ENCODE data around the gene KRT6B.

DNA sequence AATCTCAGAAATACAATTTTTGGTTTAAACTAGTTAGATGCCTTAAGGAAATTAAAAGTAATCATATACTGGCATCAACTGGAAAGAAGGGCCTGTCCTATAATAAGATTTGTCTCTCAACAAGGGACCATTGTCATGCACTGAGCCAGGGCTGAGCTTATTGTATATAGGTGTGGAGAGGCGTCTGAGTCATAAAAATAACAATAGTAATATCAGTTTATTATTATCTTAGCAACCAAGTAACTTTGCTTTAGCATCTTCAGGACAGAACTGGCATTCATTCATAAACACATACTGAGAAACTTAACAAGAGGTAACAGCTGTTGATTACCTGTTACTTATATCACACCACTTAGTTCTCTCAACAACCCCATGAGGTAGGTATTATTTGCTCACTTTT, 24.9 kb downstream of the KRT6B start:
- TF ChIP-seq, protein P1, sequence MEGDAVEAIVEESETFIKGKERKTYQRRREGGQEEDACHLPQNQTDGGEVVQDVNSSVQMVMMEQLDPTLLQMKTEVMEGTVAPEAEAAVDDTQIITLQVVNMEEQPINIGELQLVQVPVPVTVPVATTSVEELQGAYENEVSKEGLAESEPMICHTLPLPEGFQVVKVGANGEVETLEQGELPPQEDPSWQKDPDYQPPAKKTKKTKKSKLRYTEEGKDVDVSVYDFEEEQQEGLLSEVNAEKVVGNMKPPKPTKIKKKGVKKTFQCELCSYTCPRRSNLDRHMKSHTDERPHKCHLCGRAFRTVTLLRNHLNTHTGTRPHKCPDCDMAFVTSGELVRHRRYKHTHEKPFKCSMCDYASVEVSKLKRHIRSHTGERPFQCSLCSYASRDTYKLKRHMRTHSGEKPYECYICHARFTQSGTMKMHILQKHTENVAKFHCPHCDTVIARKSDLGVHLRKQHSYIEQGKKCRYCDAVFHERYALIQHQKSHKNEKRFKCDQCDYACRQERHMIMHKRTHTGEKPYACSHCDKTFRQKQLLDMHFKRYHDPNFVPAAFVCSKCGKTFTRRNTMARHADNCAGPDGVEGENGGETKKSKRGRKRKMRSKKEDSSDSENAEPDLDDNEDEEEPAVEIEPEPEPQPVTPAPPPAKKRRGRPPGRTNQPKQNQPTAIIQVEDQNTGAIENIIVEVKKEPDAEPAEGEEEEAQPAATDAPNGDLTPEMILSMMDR (conservative IDR thresholded peaks at IDR 0.05; ENCODE audit: low read depth, low read length) = no peak
- TF ChIP-seq EZH2 (IDR thresholded peaks at IDR 0.05; ENCODE audit: borderline replicate concordance, low read depth, low read length, poor library complexity, severe bottlenecking) = no peak
